HG02973 (cell line): ENCODE results near the gene LMAN2L.
A peak's percentile ranks its signal among the peaks of the same experiment; 100 is the strongest.

Experiments
- ATAC-seq: cut with Tn5 transposase; IDR thresholded peaks from one replicate; pipeline ENCODE4 v1.9.1; 2021; ENCODE audit warnings: moderate library complexity; ENCODE audit not compliant: unreplicated experiment

LMAN2L gene

GRCh38 chr2:96760036-96760985 lies 20.4 kb upstream of the LMAN2L start, which contains the start of gene CNNM4:
Gene CNNM4 (plus strand): TSS chr2:96760902. CDS start chr2:96761000, 98 bp downstream.
- ATAC-seq: peak; percentile 69

- ATAC-seq: no peak
These were observed 19.7 kb upstream of the LMAN2L start for GRCh38 chr2:96759548-96759947.

GRCh38 chr2:96758987-96759386 lies 19.1 kb upstream of the LMAN2L start:
- ATAC-seq: no peak

GRCh38 chr2:96757477-96757860 lies 17.6 kb upstream of the LMAN2L start:
- no peak for ATAC-seq

- no peak for ATAC-seq
These were observed 17.1 kb upstream of the LMAN2L start for GRCh38 chr2:96756788-96757476.

GRCh38 chr2:96754317-96754716 lies 14.5 kb upstream of the LMAN2L start:
- no peak for ATAC-seq

- ATAC-seq: no peak
These were observed 13.9 kb upstream of the LMAN2L start for GRCh38 chr2:96753661-96754282.

GRCh38 chr2:96751800-96752199 lies 11.9 kb upstream of the LMAN2L start:
- ATAC-seq: no peak

- no peak for ATAC-seq
These were observed 7.3 kb upstream of the LMAN2L start for GRCh38 chr2:96747061-96747617.

GRCh38 chr2:96739076-96739632 lies 710 bp downstream of the LMAN2L start:
- ATAC-seq: no peak

GRCh38 chr2:96737831-96738230 lies 2.0 kb downstream of the LMAN2L start:
- ATAC-seq: no peak

- no peak for ATAC-seq
These were observed 2.6 kb downstream of the LMAN2L start for GRCh38 chr2:96737251-96737650.

- ATAC-seq: no peak
These were observed 4.8 kb downstream of the LMAN2L start for GRCh38 chr2:96734880-96735583.

GRCh38 chr2:96733931-96734330 lies 5.9 kb downstream of the LMAN2L start:
- no peak for ATAC-seq

- no peak for ATAC-seq
These were observed 9.7 kb downstream of the LMAN2L start for GRCh38 chr2:96730212-96730611.

GRCh38 chr2:96729748-96730147 lies 10.1 kb downstream of the LMAN2L start:
- ATAC-seq: no peak

- ATAC-seq: no peak
These were observed 12.4 kb downstream of the LMAN2L start for GRCh38 chr2:96727431-96727830.

- ATAC-seq: no peak
These were observed 13.7 kb downstream of the LMAN2L start for GRCh38 chr2:96726131-96726530.

GRCh38 chr2:96716388-96716787 lies 23.5 kb downstream of the LMAN2L start:
- ATAC-seq: no peak

- ATAC-seq: no peak
These were observed 24.2 kb downstream of the LMAN2L start for GRCh38 chr2:96715658-96716057.
